ENCODE data around the gene ARSG. TPM values are rescaled to one million over a fixed set of nuclear protein-coding genes. Genes with fewer than 3 reads are reported as not detected.

The ARSG gene
- total and polyA plus RNA-seq, 2 of the 13 experiments (the other 11 are each of a cell fraction or from before 2014, with no cell fraction given) = 3.7 to 15.2 TPM

DNA sequence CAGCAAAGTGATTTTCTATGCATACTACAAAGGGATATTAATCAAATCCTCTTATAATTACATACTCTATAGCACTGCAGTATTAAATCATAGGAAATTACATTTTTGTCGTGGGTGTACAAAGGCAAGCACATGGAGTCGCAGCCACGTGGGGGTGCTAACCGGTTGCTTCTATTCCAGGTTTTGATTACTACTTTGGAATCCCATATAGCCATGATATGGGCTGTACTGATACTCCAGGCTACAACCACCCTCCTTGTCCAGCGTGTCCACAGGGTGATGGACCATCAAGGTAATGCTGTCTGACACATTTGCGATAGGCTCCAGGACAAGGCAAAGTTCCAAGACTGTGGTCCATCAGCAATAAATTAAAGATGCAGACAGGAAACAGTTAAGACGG, 60.1 kb downstream of the ARSG start:
- H2AFZ ChIP-seq (ENCODE audit: low read length) = no peak overlapping the region
- FAIRE-seq = no peak
- intact Hi-C loops (cut with micrococcal nuclease; ENCODE audit: unreplicated experiment) (no loop called here), in situ Hi-C loops (cut with HindIII; ENCODE audit: extremely low pct_ligation_motif_present, low pct_unique_long_range_greater_than_20kb) (no loop called here)
- H3K27ac ChIP-seq (ENCODE audit: extremely low read length, insufficient read depth, low read length) = no peak overlapping the region
- H3K4me1 ChIP-seq (ENCODE audit: insufficient read depth, low read length) = peaks cover 24% of the 10 kb centered on the region
- H3K9me3 ChIP-seq (ENCODE audit: low read length) = no peaks in the 10 kb centered on the region
- no peak for TF ChIP-seq ZNF589 (CRISPR knock-in tag; conservative IDR thresholded peaks at IDR 0.05)
- no peak for TF ChIP-seq THAP11 (CRISPR knock-in tag; IDR thresholded peaks at IDR 0.05)
- TF ChIP-seq ZKSCAN8 (CRISPR knock-in tag; IDR thresholded peaks at IDR 0.05; ENCODE audit: borderline replicate concordance) = no peak
- no peak for TF ChIP-seq ZNF446 (CRISPR knock-in tag; IDR thresholded peaks at IDR 0.05)
- no peak for TF ChIP-seq JUND (CRISPR knock-in tag; IDR thresholded peaks at IDR 0.05)
- no peak for TF ChIP-seq KMT2B (CRISPR knock-in tag; IDR thresholded peaks at IDR 0.05)
- TF ChIP-seq KLF12 (CRISPR knock-in tag; IDR thresholded peaks at IDR 0.05; ENCODE audit: borderline replicate concordance) = no peak
- no peak for TF ChIP-seq ZNF263 (CRISPR knock-in tag; IDR thresholded peaks at IDR 0.05)
- TF ChIP-seq ZNF44 (CRISPR knock-in tag; IDR thresholded peaks at IDR 0.05) = no peak
- no peaks in the 10 kb centered on the region for H4K20me1 ChIP-seq (ENCODE audit: insufficient read depth, low read length)
- CTCF ChIA-PET (ENCODE audit: low intra/inter-chr PET ratio, low total read pairs) = no interaction called here
- no peak overlapping the region for H3K4me3 ChIP-seq (replicated peaks in 1 of 3; ENCODE audit: insufficient read depth in 1 of 3, low read depth in 2 of 3, low read length in 3 of 3)
- no peak for DNase-seq (ENCODE audit: low spot score)
- H3K9ac ChIP-seq (ENCODE audit: insufficient read depth, low read depth, low read length) = no peak overlapping the region
- no peaks in the 10 kb centered on the region for H3K79me2 ChIP-seq (ENCODE audit: insufficient read depth, low read length)
- H3K27me3 ChIP-seq (ENCODE audit: control insufficient read depth in 1 of 2, insufficient read depth in 2 of 2, low read length in 2 of 2) = no peaks in the 10 kb centered on the region
- peaks cover 0 to 1% of the 10 kb centered on the region in 2 experiments; a peak in 1 of 5 replicates for H3K36me3 ChIP-seq (replicated peaks in 1 of 2; ENCODE audit: control insufficient read depth in 1 of 2, insufficient read depth in 2 of 2, low read length in 2 of 2)
- BruUV-seq (replicated peaks) = no TSS peak
- 95% methylated on average over 7 of the region's 7 CpGs for WGBS (ENCODE audit: low lambda C conversion rate)
- ATAC-seq = no peak
- no peak overlapping the region for H3K4me2 ChIP-seq (ENCODE audit: low read depth, low read length)
- POLR2A ChIA-PET = interaction anchor here (2.2 kb wide), 1 partner anchor 32 kb away, joined by 6 read pairs; no protein-coding TSS in a partner anchor

DNA sequence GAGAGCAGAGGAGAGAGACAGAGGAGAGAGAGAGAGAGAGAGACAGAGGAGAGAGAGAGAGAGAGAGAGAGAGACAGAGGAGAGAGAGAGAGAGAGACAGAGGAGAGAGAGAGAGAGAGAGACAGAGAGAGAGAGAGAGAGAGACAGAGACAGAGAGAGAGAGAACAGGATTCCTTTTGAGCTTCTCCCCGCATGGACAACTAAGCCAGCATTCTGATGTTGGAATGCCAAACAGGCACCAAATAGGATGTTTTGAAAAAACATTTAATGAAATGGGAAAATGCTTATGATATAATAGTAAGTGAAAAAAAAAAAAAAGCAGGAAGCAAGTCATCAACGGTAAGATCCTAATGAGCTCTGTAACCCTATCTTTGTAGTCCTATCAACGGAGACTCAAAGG, 60.7 kb downstream of the ARSG start:
- POLR2A ChIA-PET = interaction anchor here (2.2 kb wide), 1 partner anchor 31 kb away, joined by 6 read pairs; no protein-coding TSS in a partner anchor
- ATAC-seq = no peak
- in situ Hi-C loops (cut with HindIII; ENCODE audit: extremely low pct_ligation_motif_present, low pct_unique_long_range_greater_than_20kb) = no loop called here
- Histone ChIP-seq H3K4me3 (replicated peaks in 1 of 3; ENCODE audit: insufficient read depth in 1 of 3, low read depth in 2 of 3, low read length in 3 of 3) (no peak overlapping the region), H2AFZ (ENCODE audit: low read length) (no peak overlapping the region), H3K4me2 (ENCODE audit: low read depth, low read length) (no peak overlapping the region), H3K27me3 (ENCODE audit: control insufficient read depth in 1 of 2, insufficient read depth in 2 of 2, low read length in 2 of 2) (no peaks in the 10 kb centered on the region), H3K9me3 (ENCODE audit: low read length) (no peaks in the 10 kb centered on the region), H3K27ac (ENCODE audit: extremely low read length, insufficient read depth, low read length) (no peak overlapping the region), H3K79me2 (ENCODE audit: insufficient read depth, low read length) (no peaks in the 10 kb centered on the region), H3K36me3 (replicated peaks in 1 of 2; ENCODE audit: control insufficient read depth in 1 of 2, insufficient read depth in 2 of 2, low read length in 2 of 2) (peaks cover 0 to 5% of the 10 kb centered on the region in 2 experiments; a peak in 3 of 5 replicates), H3K4me1 (ENCODE audit: insufficient read depth, low read length) (peaks cover 24% of the 10 kb centered on the region), H4K20me1 (ENCODE audit: insufficient read depth, low read length) (no peaks in the 10 kb centered on the region), H3K9ac (ENCODE audit: insufficient read depth, low read depth, low read length) (no peak overlapping the region)
- CTCF ChIA-PET (ENCODE audit: low intra/inter-chr PET ratio, low total read pairs) = no interaction called here
- no peak for DNase-seq (ENCODE audit: low spot score)
- no TSS peak for BruUV-seq (replicated peaks)
- intact Hi-C loops (cut with micrococcal nuclease; ENCODE audit: unreplicated experiment) = no loop called here
- FAIRE-seq = no peak
- WGBS (ENCODE audit: low lambda C conversion rate) = 95% methylated on average over 3 of the region's 3 CpGs
- TF ChIP-seq KDM6A (CRISPR knock-in tag; IDR thresholded peaks at IDR 0.05; ENCODE audit: low read depth) = no peak
- TF ChIP-seq ZBTB8A (CRISPR knock-in tag; IDR thresholded peaks at IDR 0.05; ENCODE audit: borderline replicate concordance, low read depth) = no peak
- no peak for TF ChIP-seq ZNF773 (CRISPR knock-in tag; IDR thresholded peaks at IDR 0.05; ENCODE audit: borderline replicate concordance)
- no peak for TF ChIP-seq ARNT2 (CRISPR knock-in tag; IDR thresholded peaks at IDR 0.05; ENCODE audit: low read depth)
- TF ChIP-seq, protein P1, sequence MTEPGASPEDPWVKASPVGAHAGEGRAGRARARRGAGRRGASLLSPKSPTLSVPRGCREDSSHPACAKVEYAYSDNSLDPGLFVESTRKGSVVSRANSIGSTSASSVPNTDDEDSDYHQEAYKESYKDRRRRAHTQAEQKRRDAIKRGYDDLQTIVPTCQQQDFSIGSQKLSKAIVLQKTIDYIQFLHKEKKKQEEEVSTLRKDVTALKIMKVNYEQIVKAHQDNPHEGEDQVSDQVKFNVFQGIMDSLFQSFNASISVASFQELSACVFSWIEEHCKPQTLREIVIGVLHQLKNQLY (CRISPR knock-in tag; IDR thresholded peaks at IDR 0.05) = no peak
- no peak for TF ChIP-seq SMC3 (IDR thresholded peaks at IDR 0.05; ENCODE audit: low read length)
- TF ChIP-seq, protein P2, sequence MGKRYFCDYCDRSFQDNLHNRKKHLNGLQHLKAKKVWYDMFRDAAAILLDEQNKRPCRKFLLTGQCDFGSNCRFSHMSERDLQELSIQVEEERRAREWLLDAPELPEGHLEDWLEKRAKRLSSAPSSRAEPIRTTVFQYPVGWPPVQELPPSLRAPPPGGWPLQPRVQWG (CRISPR knock-in tag; IDR thresholded peaks at IDR 0.05; ENCODE audit: borderline replicate concordance, low read depth) = no peak
- no peak for TF ChIP-seq AHR (CRISPR knock-in tag; IDR thresholded peaks at IDR 0.05)
- TF ChIP-seq ZSCAN30 (CRISPR knock-in tag; IDR thresholded peaks at IDR 0.05) = no peak
- no peak for TF ChIP-seq KDM5A (IDR thresholded peaks at IDR 0.05; ENCODE audit: borderline replicate concordance, low read length)
- TF ChIP-seq GABPA (IDR thresholded peaks at IDR 0.05; ENCODE audit: low read depth, low read length) = no peak
- no peak for TF ChIP-seq GABPA (CRISPR knock-in tag; IDR thresholded peaks at IDR 0.05; ENCODE audit: low read depth)
- no peak for TF ChIP-seq PPARG (CRISPR knock-in tag; conservative IDR thresholded peaks at IDR 0.05)
